Stimulated activated CD8-positive, alpha-beta memory T cell treated with anti-CD3 and anti-CD28 coated beads, Interleukin-12 subunit alpha, Interleukin-12 subunit beta, amount 100 ng/mL, for 24 hours (primary cell): ENCODE data around the gene CD7.

Experiments
- DNase-seq: peaks from one replicate; pipeline ENCODE4 v3.0.0-alpha.2; 2020; ENCODE audit errors: extremely low read depth

The CD7 gene

DNA sequence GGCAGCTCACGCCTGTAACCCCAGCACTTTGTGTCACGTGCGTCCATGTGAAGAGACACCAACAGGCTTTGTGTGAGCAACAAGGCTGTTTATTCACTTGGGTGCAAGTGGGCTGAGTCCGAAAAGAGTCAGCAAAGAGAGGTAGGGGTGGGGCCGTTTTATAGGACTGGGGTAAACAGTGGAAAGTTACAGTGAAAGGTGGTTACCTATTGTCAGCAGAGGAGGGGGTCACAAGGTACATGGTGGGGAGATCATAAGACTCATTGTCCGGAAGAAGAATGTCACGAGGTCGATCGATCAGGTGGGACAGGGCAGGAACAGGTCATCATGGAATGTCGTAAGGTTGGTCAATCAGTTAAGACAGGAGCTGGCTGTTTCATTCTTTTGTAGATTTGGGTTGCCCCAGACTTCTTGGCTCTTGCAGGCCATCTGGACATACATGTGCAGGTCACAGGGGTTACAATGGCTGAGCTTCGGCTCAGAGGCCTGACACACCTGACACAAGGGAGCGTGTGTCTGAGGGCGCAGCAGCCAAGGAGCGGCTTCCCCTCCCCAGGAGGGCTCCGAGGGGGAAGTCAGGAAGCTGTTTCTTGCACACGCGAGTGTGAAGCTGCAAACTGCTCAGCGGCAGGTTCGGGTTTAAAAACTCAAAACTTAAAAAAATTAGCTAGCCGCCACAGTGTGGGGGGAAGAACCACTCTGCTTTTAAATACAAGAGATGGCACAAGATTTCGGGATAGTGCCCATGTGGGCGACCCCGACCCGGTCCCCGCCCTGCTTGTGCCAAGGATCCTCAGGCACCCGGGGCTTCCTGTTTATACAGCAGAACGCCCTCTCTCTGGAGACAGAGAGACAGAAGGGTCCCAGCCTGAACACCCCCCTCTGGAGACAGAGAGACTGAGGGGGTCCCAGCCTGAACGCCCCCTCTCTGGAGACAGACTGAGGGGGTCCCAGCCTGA lies 29.2 kb upstream of the CD7 start:
- no peak for DNase-seq

DNA sequence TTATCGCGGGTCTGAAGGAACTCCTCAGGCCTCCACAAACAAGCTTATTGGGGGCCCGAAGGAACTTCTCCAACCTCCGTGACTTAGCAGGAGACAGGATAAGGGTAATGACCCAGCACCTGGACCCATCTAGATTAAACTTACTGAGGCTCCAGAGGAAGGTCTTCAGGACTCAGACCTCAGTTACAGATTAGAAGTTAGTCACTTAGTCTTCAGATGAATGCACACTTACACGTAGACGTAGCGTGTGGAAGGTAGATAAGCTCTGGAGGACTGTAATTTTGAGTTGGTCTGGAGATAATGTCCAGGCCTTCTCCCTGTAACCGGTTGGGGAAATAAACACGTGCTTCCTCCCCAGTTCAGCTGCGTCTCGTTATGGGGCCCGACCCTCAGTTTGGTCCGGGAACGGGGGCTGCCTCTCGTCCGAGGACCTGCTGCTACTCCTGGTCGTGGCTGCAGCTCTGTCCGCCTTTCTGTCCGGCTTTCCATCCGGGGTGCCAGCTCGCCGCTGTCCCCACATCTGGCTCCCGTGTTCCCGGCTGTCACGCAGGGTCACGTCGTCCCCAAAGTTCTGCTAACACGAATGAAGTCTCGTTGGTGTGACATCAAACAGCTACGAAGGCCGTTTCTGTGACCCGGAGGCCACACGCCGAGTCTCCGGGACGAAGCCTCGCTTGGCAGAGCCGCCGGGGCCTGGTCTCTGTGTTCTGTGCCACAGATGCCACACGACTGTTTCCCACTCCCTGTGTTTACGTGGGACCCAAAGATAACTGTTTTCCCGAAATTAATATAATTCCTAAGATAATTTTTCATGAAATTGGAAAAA lies 28.0 kb upstream of the CD7 start:
- no peak for DNase-seq

DNA sequence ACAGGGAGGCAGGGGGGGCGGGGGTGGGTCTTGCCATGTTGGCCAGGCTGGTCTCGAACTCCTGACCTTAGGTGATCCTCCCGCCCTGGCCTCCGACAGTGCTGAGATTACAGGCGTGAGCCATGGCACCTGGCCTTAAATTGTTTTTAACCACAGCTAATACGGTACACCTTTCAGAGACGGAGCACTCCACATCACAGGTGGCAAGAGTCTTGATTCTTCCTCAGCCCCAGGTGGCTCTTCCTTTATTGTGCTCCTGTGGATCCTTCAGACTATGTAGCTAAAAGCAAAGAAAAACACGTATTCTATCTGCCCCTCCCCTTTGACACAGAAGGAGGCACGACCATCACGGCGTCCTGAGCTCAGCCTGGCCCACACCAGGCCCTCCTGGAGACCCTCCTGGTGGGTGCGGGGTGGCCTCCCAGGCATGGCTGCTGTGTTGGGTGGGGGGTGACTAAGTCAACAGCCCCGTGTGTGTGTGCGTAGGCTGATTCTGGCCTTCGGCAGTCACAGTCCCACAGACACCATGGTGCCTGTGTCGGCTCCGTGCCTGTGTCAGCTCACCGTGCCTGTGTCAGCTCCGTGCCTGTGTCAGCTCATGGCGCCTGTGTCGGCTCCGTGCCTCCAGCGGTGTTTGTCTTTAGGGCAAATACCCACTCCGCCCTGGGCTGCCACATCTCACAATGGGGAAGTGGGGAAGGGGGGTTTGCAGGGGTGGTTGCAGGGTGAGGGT lies 26.9 kb upstream of the CD7 start:
- no peak for DNase-seq

DNA sequence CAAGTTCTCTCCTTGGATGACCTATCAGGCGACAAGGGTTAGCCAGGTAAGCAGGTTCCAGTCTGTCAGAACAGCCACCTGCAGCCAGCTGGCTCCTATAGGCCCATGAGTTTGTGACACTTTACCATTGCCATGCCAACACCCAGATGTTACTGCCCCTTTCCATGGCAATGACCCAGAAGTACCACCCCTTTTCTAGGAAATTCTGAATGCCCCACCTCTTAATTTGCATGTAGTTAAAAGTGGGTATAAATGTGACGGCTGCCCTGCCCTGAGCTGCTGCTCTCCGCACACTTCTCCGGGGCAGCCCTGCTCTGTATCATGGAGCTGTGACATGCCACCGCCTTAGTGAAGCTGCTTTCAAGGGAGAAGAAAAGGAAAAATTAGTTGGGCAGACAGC lies 26.2 kb upstream of the CD7 start:
- no peak for DNase-seq

DNA sequence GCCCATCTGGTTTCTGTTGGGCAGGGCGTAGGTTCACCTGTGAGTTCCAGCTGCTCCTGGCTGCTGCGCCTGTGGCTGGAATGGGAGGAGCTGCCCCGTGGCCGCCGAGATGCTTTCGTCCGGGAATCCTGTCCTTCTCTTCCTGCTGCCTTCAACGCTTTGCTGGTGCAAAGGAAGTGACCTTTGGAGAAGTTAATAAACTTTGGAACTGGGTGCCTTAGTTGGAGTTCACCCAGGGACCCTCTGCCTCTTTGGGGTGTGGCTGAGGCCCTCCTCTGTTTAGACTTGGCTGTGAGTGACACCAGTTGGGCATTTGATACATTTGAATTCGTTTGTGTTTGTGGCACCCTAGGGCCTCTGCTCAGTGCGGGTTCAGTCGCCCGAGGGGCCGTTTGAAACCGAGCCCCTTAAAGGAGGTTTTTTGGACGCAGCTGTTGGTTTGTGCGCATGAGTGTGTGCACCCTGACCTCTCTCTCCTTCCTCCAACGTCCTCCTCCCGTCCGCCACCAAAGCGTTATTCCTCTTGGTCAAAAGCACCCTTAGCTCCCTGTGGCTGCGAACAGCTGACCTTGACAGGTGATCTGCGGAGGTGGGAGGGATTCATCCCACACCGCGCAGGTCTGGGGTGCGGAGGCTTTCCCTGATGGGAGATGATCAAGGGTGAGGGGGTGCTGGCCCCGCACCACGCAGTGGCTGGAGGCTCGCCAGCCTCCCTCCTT lies 25.1 kb upstream of the CD7 start:
- no peak for DNase-seq

DNA sequence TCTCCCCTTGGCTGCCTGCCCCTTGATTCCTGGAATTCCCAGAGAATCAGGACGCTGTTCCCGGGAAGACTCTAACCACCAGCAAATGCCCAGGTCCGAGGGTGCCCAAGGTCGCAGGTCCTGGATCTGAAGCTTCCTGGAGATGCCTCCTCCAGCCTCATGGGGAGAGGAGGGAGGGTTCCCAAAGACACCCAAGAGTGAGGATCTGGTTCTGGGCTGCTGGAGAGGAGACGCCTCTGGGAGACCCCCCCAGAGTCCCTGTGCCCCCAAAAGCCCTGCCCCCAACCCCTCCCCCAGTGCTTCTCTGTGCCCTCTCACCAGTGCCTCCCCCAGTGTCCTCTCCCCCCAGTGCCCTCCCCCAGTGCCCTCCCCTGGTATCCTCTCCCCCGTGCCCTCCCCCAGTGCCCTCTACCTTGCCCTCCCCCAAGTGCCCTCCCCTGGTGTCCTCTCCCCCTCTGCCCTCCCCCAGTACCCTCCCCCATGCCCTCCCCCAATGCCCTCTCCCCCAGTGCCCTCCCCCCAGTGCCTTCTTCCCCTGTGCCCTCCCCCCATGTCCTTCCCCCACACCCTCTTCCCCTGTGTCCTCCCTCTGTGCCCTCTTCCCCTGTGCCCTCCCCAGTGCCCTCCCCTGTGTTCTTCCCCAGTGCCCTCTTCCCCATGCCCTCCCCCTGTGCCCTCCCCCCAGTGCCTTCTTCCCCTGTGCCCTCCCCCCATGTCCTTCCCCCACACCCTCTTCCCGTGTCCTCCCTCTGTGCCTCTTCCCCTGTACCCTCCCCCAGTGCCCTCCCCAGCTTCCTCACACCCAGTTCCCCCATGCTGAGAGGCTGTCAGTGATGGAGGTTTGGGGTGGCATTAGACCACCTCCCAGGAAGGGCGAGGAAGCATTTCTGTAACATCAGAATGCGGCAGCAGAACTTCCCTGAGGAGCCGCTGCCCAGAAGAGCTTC lies 22.5 kb upstream of the CD7 start:
- DNase-seq, result no peak

DNA sequence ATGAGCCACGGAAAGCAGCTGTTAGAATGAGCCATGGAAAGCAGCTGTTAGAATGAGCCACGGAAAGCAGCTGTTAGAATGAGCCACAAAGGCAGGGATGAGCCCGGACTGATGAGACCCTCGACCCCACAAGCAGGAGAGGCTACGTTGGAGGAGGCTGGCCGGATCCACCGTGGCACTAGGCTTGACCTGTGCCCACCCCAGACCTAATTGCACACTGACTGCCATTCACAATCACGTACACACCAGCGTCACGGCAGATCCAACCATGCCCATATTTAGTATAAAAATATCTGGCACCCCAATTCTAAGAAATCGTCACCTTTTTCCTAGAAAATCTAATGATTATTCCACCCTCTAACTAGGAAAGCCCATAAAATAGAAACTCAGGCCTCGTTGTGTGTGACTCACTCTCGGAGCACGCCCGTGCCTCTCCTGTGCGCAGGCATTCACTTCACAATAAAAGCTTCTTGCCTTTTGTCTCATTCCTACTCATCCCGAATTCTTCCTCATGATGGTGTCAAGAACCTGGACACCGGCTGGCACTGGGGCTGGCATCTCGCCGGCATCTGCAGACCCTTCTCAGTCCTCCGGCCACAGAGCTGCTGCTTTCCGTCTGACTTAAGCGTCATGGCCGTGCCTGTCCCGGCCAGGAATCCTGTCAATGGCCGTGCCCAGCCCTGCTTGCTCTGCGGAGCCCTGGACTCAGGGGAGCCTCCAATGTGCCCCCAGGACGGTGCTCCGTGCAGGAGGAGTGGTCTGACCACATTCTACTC lies 21.6 kb upstream of the CD7 start:
- DNase-seq, result no peak

DNA sequence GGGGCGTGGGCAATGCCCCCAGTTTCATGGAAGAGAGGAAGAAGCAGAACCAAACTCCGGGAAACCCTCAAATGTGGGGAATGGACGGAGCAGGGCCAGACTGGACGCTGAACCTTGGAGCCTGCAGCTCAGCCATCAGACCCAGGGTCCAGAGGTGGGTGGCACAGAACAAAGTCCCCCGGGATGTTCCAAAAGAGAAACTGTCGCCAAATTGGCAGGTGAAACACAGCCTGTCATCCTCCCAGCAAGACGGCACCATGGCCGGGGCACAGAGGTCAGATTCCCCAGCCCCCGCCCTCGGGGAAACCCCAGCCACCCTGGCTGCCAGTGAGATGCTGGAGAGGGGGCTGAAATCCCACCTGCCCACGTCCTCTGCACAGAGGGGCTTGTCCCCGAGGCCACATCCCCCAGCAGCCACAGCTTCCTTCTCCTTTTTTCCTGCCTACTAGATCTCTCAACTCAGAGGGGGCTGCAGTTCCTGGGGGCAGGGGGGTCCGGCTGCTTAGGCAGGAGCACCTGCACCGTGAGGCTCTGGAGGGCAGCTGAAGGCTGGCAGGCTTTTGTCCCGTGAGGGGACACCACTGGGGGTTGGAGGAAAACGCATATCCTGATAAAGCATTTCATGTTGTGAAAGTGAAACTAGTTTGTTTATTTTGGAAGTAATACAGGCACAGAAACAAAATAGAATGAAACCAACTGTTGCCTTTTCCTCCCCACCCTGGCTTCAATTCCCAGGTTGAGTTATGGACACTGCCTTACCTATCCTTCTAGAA lies 17.4 kb upstream of the CD7 start:
- no peak for DNase-seq

DNA sequence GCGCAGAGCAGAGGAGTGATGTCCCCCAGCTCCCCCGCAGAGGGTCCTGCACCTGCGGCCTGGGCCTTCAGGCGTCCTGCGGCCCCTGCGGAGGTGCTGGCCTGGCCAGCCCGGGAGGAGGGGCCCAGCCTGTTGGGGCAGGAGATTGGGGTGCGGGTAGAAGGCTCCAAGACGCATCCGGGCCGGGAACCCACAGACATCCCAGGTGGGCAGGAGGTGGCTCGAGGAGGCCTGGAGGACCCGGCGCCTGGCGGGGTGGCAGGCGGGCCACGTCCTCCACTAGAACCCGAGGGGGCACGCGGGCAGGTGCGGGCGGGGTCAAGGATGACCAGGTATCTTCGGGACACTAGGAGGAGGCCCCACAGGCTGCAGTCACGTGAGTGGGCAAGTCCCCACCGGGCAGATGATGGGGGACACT lies 16.8 kb upstream of the CD7 start:
- no peak for DNase-seq

DNA sequence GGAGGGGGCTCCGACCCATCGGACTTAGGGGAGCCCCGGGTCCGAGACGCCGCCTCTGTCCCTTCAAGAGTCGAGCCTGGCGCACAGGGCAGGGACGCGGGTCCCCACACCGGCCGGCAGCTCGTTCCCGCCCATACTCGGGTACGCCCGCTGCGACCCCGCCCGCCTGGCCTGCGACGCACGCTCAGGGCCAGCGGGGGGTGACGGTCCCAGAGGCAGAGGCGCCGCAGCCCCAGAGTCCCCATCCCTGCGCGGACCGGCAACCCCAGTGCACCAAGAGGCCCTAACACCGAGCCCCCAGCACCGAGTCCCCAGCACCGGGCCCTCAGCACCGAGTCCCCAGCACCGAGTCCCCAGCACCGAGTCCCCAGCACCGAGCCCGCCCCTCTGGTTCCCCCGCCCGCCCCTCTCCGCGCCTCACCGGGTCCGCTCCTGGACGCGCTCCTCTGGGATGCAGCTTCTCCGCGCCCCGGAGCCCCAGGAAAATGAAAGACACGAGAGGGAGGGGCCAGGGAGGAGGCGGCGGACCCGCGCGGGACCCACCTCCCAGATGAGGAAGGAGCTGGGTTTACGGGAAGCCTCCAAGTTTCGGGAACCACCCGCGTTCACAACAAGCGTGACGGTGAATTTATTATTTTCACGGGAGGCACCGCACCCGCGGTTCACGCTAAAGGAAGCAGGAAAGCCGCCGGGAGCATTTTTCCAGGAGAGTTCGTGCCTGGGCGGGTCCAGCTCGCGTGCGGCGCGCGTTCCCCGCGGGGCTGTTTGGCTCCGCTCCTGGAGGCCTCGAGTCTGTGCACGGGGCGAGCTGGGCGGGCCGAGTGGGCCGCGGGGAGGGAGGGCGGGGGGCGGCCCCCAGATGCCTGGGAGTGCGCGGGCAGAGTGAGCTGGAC lies 16.1 kb upstream of the CD7 start, which contains the start of gene SECTM1:
TSS of gene SECTM1 (minus strand) at position 488 of the 893 bp plus-strand sequence. CDS start 6,526 bp downstream, outside the sequence.
- no peak for DNase-seq

DNA sequence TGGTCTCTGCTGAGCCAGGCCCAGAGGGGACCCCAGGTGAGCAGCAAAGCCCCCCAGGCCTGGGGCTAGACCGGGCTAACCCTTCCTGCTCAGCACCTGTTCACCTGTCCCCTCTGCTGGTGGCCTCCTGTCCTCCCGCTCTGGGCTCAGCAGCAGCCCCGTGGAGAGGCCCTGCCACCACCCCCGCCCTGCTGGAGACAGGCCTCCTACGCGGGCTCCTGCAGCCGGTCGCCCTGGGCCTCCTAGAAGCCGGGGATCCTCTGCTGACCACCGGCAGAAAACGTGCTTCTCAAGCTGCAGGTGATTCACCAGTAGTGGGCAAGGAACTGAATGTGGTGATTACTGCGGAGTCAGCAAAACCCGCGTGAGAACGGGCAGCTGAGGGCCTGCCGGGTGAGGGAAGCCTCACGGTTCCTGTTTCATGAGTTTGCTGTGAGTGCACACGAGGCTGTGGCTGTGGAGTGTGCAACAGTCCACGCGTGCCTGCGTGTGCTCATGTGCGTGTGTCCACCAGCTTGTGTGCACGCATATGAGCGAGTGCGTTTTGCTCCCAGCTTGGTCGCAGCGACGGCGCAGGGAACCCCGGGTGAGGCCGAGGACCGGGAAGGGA lies 15.4 kb upstream of the CD7 start:
- DNase-seq, result no peak

DNA sequence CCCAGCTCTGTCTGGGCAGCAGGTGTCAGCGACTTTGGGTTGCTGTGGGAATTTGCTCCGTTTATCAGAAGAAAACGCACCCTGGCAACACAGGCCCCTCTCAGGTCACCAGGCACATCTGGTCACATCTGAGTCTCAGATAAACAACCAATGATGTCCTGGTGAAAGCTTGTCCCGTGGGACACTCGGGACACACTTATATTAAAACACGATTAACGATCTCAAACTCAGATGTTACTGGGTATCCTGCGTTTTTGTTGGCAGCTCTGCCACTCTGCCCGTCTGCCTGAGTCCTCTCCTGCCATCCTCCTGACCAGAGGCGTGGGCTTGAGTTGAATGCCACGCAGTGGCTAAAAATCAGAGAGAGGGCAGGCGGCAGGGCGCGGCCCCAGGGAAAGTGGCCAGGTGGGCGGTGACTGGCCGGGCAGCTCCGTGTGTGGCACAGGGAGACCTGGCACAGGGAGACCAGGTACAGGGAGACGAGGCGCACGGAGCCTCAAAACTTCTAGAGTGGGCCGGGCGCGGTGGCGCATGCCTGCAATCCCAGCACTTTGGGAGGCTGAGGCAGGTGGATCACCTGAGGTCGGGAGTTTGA lies 14.0 kb upstream of the CD7 start:
- DNase-seq, result no peak

DNA sequence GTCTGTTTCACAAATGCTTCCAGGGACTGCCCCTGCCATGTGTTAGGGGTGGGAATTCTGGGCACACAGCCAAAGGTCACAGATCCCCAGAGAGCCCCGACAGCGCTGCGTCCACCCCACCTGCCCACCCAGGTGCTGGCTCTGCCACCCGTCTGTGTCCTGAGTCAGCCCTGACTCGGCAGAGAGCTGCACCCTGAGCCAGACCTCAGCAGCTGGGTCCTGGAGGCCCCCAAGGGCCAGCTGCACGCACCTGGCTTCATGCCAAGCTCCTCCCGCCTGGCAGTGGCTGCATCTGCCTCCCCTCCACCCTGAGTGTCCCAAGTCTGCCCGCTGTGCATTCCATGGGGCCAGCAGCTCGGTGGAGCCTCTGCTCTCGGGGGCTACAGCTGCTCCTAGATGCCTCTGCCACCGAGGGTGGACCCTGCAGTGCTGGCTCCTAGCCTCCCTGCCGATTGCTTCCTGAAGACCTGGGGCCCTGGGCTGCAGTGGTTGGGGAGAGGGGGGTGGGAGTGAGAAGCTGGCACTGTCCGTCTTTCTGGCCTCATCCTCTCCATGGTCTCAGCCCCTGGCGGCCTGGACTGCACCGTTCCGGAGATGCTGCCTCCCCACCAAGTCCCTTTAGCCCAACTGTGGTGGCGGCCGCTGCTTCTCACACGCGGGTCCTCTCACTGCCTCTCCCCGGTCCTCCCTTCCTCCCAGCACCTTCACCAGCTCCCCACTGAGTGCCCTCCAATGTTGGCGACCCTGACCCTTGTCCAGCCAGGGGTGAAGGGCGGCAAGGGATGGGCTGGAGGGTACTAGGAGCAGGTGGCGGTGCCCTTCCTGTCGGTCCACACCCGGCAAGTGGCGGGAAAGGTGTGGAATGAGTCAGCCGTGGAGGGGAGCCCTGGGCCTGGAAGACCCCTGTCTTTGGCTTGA lies 13.2 kb upstream of the CD7 start:
- DNase-seq, result no peak

DNA sequence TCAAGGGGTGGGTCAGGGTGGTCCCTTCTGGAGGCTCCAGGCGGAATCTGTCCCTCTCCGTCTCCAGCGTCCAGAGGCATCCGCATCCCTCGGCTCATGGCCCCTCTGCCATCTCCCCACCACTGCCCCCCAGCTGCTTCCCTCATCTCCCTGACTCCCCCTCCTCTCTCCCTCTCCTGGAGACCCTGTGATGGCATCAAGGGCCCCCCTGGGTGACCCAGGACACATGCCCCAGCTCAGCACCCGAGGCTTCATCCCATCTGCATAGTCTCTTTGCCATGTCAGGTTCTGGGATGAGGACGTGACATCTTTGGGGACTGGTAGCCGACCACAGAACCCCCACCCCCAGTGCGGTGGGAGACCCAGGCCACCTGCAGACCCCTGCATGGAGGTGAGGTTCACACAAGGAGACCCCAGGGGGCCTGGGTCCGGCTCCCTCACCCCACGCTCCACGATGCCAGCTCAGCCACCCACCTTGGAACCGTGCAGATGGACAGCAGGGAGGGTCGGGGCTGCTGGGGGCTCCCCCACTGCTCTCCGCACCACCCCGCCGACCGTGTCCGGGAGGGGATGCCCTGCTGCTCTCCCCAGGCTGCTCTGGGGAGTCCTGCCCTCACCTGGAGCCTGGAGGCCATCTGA lies 12.4 kb upstream of the CD7 start:
- DNase-seq, result no peak

DNA sequence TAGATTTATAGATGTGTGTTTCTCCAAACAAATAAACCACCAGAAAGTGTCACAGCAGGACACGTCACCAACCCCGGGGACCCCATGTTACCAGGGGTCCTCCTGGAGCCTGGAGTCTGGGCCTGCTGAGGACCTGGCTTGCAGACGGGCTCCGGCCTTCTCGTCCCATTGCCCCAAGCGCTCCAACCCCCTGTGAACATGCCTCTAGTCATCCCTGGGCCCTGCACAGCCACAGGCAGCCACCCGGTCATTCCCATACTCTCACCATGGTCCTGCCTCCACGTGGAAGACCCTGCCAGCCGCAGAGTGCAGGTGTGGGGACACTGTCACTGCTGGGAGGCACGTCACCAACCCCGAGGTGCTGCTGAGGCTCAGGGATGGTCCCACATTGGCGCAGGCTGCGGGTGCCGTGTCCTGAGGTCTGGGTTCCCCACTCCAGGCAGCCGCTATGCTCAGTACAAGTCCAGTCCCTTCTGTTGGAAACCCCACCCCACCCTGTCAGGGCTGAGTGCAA lies 11.6 kb upstream of the CD7 start:
- no peak for DNase-seq
